Muscle of back (tissue), 13 donors: ENCODE data around the gene CHKA. TPM values are rescaled to one million over a fixed set of nuclear protein-coding genes. Genes with fewer than 3 reads are reported as not detected.

Experiments
- DNase-seq, 3 donors: peaks; one replicate each; pipeline versions ENCODE4 v3.0.0 to v3.0.0-alpha.2; 2013
- long read RNA-seq, 9 donors: transcript quantifications; one replicate each; lab custom pipeline, GENCODE V29; 2026
- polyA plus RNA-seq, 10 donors: library from polyadenylated mRNA; unstranded; fragments of 120-200 nt; gene quantifications; one replicate each; pipeline ENCODE4 v1.2.1, GENCODE V29; 2013; ENCODE audit not compliant: insufficient read length in 10 of 10

The CHKA gene
- 10 to 100 TPM in 7 of 10 donors, 1 to 10 TPM in 3; 8.7 to 33.5 (median 14.9) TPM for polyA plus RNA-seq
- long read RNA-seq, donor 1, partial matches to known transcripts = 0 of 1 reads
- long read RNA-seq, donor 1, other reads (novel, unspliced or antisense) = 0 of 1 reads
- long read RNA-seq, donor 2 = 0 reads
- long read RNA-seq, donor 3 = 0 reads
- long read RNA-seq, donor 4, partial matches to known transcripts = 0 of 2 reads
- long read RNA-seq, donor 4, other reads (novel, unspliced or antisense) = 0 of 2 reads
- long read RNA-seq, donor 5 = 0 reads
- long read RNA-seq, donor 6, partial matches to known transcripts = 0 of 1 reads
- long read RNA-seq, donor 6, other reads (novel, unspliced or antisense) = 0 of 1 reads
- long read RNA-seq, donor 7 = 0 reads
- long read RNA-seq, donor 8 = 0 reads
- long read RNA-seq, donor 9 = 0 reads

GRCh38 chr11:68121067-68121899 is at the start of gene CHKA:
Gene CHKA, minus strand, starts transcription at chr11:68121388. Its CDS starts 211 bp downstream, at chr11:68121177.
- peak; percentile 93 to 98 (median 94) for DNase-seq

- no peak for DNase-seq
These were observed 48.3 kb upstream of the CHKA start for GRCh38 chr11:68169442-68169841.

- DNase-seq = no peak
These were observed 47.5 kb upstream of the CHKA start for GRCh38 chr11:68168694-68169093.

GRCh38 chr11:68167474-68167873 is 46.3 kb upstream of the CHKA start:
- no peak for DNase-seq

GRCh38 chr11:68166969-68167368 is 45.8 kb upstream of the CHKA start:
- no peak for DNase-seq

GRCh38 chr11:68165601-68166000 is 44.4 kb upstream of the CHKA start:
- no peak for DNase-seq

GRCh38 chr11:68164437-68164836 is 43.2 kb upstream of the CHKA start:
- no peak for DNase-seq

- DNase-seq = no peak
These were observed 42.5 kb upstream of the CHKA start for GRCh38 chr11:68163691-68164090.

GRCh38 chr11:68160100-68160695 is 39.0 kb upstream of the CHKA start:
- no peak for DNase-seq

- no peak for DNase-seq
These were observed 38.5 kb upstream of the CHKA start for GRCh38 chr11:68159665-68160064.

GRCh38 chr11:68159161-68159560 is 38.0 kb upstream of the CHKA start:
- no peak for DNase-seq

- no peak for DNase-seq
These were observed 37.4 kb upstream of the CHKA start for GRCh38 chr11:68158580-68158979.

- DNase-seq = no peak
These were observed 32.6 kb upstream of the CHKA start for GRCh38 chr11:68153742-68154141.

GRCh38 chr11:68150037-68150436 is 28.8 kb upstream of the CHKA start:
- no peak for DNase-seq

GRCh38 chr11:68149417-68149816 is 28.2 kb upstream of the CHKA start:
- no peak for DNase-seq

- DNase-seq = no peak
These were observed 27.7 kb upstream of the CHKA start for GRCh38 chr11:68148879-68149278.

- DNase-seq = no peak
These were observed 27.1 kb upstream of the CHKA start for GRCh38 chr11:68148071-68148805.

GRCh38 chr11:68146704-68147474 is 25.7 kb upstream of the CHKA start:
- DNase-seq = peak in 1 of 3 donors; percentile 61

- peak in 1 of 3 donors; percentile 29 for DNase-seq
These were observed 24.9 kb upstream of the CHKA start for GRCh38 chr11:68146010-68146540.

GRCh38 chr11:68145120-68145866 is 24.1 kb upstream of the CHKA start:
- no peak for DNase-seq
